ENCODE results near the gene CD7. TPM values are rescaled to one million over a fixed set of nuclear protein-coding genes. Genes with fewer than 3 reads are reported as not detected.

Gene CD7
- total and polyA plus RNA-seq, 9 of the 15 experiments (the other 6 are each of a cell fraction or from before 2014, with no cell fraction given), result 0.21 to 0.35 TPM; not detected in 7

DNA sequence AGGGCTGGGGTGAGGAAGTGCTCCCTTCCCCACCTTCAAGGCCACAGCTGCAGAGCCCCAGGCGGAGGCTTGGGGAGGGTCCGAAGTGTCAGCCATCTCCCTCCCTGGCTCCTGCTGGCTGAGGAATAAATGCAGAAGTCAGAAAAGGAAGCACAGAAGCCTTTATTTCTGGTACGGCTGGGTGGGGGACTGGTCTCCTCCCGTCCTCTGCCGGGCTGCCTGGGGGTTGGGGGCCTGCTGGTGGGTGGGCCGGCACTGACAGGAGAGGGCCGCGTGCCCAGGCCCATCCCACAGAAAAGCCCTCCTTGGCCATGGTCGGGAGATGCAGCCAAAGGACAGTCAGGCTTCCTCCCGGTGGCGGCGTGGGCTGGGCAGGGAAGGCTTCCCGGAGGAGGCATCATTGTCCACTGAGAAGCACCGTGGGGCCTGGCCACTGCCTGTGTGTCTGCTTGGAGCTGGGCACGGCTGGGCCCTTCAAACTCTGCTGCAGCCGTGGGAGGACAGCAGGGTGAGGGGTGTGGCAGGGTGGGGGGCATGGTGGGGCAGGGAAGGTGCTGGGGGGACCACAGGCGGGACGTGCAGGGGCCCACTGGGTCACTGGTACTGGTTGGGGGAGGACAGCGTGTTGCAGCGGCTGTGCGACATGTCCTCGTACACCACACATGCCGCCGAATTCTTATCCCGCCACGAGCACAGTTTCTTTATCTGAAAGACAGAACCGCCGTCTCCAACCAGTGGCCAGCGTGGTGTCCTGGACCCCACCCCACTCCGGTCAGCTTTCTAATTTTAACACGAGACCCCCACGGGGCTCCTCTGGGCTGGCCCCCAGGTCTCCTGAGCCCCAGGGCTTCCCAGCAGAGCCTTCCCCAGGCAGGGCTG, 2.4 kb downstream of the CD7 start:
- H3K4me2 ChIP-seq (ENCODE audit: insufficient read depth, low read length), result no peak overlapping the region; the same call in 1 of the 2 replicates
- no peaks in the 10 kb centered on the region for H3K9me1 ChIP-seq (ENCODE audit: control insufficient read depth, insufficient read depth, low read length)
- ATAC-seq (peak; percentile 29), FAIRE-seq (no peak), DNase-seq (ENCODE audit: extremely low read depth in 1 of 4, low spot score in 3 of 4) (peak in 1 of 4 experiments; percentile 24)
- ChIA-PET CTCF (ENCODE audit: low intra/inter-chr PET ratio) (no interaction called here), POLR2A (interaction anchor here (0.6 kb wide), 1 partner anchor 12 kb away, joined by 3 read pairs; no protein-coding TSS in a partner anchor)
- intact Hi-C loops (cut with micrococcal nuclease) (no loop called here), in situ Hi-C loops (cut with MboI) (no loop called here)
- H3K4me1 ChIP-seq (replicated peaks in 1 of 2; ENCODE audit: control insufficient read depth in 2 of 2, insufficient read depth in 2 of 2, low read length in 2 of 2), result peaks cover 2 to 75% of the 10 kb centered on the region in 2 experiments; a peak in 4 of 5 replicates
- H3K27me3 ChIP-seq (ENCODE audit: control insufficient read depth in 2 of 2, insufficient read depth in 2 of 2, low read length in 2 of 2), result no peaks in the 10 kb centered on the region
- H2AFZ ChIP-seq (ENCODE audit: low read depth, low read length), result peak overlapping the region; percentile 84
- H3K9ac ChIP-seq (ENCODE audit: insufficient read depth in 1 of 2, low read depth in 2 of 2, low read length in 2 of 2), result peak overlapping the region; percentile 39 to 69; a peak in 2 of 4 replicates
- peaks cover 10% of the 10 kb centered on the region for H3K9me3 ChIP-seq (replicated peaks; ENCODE audit: control insufficient read depth, insufficient read depth, low read depth, low read length)
- no peaks in the 10 kb centered on the region for H4K20me1 ChIP-seq (replicated peaks; ENCODE audit: control insufficient read depth, insufficient read depth, low read length)
- no peak overlapping the region for H3K27ac ChIP-seq (ENCODE audit: extremely low read depth, low read depth, low read length)
- no peaks in the 10 kb centered on the region for H3K79me2 ChIP-seq (ENCODE audit: control insufficient read depth, insufficient read depth, low read length)
- no peak overlapping the region for H3K4me3 ChIP-seq
- H3K36me3 ChIP-seq (ENCODE audit: control insufficient read depth, insufficient read depth, low read length), result no peaks in the 10 kb centered on the region
- no TSS peak for BruUV-seq (replicated peaks)
- 40% methylated on average over 25 of the region's 32 CpGs for whole genome bisulfite sequencing (ENCODE audit: insufficient coverage, low coverage, missing lambda C conversion rate)
- TF ChIP-seq ZNF324 (CRISPR knock-in tag; IDR thresholded peaks at IDR 0.05) (no peak), ZNF717 (CRISPR knock-in tag; IDR thresholded peaks at IDR 0.05) (no peak), TFAM (CRISPR knock-in tag; conservative IDR thresholded peaks at IDR 0.05) (no peak), COPS2 (conservative IDR thresholded peaks at IDR 0.05) (no peak), THRAP3 (IDR thresholded peaks at IDR 0.05; ENCODE audit: borderline replicate concordance) (no peak), VEZF1 (CRISPR knock-in tag; IDR thresholded peaks at IDR 0.05) (no peak), KDM4B (IDR thresholded peaks at IDR 0.05; ENCODE audit: borderline replicate concordance in 2 of 2, low read depth in 1 of 2) (no peak), EWSR1 (IDR thresholded peaks at IDR 0.05; ENCODE audit: borderline replicate concordance, low read depth, partially characterized antibody) (no peak), KHSRP (IDR thresholded peaks at IDR 0.05) (no peak), ERF (CRISPR knock-in tag; IDR thresholded peaks at IDR 0.05) (no peak), E2F8 (IDR thresholded peaks at IDR 0.05; ENCODE audit: low read depth, partially characterized antibody) (no peak), NFRKB (IDR thresholded peaks at IDR 0.05; ENCODE audit: low read depth) (no peak), ZFP36 (IDR thresholded peaks at IDR 0.05; ENCODE audit: low read depth, low read length, partially characterized antibody) (peak; percentile 96), ZNF41 (CRISPR knock-in tag; conservative IDR thresholded peaks at IDR 0.05) (no peak), BRD4 (IDR thresholded peaks at IDR 0.05) (no peak), ZNF436 (CRISPR knock-in tag; IDR thresholded peaks at IDR 0.05) (peak; percentile 26; the same call in 1 of the 2 replicates)
- TF ChIP-seq, protein P1, sequence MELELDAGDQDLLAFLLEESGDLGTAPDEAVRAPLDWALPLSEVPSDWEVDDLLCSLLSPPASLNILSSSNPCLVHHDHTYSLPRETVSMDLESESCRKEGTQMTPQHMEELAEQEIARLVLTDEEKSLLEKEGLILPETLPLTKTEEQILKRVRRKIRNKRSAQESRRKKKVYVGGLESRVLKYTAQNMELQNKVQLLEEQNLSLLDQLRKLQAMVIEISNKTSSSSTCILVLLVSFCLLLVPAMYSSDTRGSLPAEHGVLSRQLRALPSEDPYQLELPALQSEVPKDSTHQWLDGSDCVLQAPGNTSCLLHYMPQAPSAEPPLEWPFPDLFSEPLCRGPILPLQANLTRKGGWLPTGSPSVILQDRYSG (tag; conservative IDR thresholded peaks at IDR 0.05; ENCODE audit: low read depth), result no peak

Measured in K562 (cell line).